ENCODE measurements around the gene MKNK2.

Gene MKNK2

DNA sequence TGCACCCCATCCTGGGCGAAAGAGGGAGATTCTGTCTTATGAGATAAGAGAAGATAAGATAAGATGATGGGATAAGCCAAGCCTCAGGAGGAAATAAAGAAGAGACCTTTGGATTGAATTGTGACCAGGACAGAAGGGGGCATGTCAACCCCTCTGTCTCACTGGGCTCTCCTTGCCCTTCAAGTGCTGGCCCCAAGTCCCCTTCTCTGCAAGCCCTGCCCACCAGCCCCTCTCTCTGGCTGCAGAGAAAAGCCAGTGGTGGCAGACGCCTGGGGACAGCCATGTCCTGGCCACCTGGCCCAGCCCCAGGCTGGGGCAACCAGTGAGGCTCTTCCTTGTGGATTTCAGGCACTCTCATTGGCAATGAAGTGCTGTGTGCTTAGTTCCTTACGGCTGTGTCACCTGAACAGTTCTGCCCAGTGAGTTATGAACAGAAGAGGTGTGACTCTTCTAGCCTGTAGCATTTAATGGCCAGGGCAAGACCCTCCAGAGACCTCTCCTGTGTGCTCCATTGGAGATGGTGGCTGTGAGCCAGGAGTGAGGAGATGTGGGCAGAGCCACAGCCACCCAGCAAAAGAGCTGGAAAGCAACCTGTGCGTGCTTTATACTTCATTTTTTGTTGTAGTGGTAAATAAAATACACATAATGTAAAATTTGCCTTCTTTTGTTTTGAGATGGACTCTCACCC lies 29.4 kb downstream of the MKNK2 start:
- no peak for DNase-seq

DNA sequence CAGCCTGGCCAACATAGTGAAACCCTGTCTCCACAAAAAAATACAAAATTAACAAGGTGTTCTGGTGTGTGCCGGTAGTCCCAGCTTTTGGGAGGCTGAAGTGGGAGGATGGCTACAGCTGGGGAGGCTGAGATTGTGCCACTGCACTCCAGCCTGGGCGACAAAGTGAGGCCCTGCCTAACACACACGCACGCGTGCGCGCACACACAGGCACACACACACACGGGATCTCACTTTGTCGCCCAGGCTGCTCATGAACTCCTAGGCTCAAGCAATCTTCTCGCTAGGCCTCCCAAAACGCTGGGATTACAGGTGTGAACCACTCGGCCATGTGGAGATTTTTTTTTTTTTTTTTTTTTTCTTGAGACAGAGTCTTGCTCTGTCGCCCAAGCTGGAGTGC lies 32.3 kb downstream of the MKNK2 start:
- no peak for DNase-seq

DNA sequence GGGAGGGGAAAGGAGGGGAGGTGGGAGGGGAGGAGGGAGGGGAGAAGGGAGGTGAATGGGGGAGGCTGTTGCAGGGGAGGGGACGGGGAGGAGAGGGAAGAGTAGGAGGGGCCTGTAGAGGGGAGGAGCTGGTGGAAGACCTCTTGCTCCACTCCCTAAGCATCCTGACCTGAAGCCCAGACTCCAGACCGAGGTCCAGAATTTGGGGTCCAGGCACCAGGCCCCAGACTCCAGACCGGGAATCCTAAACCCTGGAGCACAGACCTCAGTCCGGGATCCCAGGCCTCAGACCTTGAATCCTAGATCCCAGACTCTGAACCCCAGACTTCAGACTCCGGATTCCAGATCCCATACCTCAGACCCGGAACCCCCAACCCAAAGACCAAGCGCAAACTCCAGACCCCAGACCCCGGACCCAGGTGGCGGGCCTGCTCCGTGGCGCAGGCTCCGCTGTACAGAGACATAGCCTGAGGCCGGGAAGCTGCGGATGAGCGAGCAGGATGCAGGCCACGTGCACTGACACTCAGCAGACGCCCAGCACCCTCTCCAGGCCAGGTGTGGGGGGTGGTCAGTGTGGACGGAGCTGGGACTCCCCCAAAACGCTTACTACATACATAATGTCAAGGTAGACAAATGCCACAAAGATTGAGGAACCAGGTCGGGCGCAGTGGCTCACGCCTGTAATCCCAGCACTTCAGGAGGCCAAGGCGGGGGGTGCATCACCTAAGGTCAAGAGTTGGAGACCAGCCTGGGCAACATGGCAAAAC lies 34.8 kb downstream of the MKNK2 start:
- DNase-seq = no peak

DNA sequence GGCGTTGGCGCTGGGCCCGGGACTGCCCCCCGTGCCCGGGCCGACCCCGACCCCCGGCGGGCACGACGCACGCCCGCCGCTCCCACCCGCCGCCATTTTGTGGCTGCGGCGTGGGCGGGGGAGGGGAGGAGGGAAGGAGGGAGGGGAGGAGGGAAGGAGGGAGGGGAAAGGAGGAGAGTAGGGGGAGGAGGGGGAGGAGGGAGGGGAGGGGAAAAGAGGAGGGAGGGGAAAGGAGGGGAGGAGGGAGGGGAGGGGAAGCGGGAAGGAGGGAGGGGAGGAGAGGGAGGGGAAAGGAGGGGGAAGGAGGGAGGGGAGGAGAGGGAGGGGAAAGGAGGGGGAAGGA lies 35.5 kb downstream of the MKNK2 start, which contains the start of gene BTBD2:
Gene BTBD2, minus strand, starts transcription at position 107 of the 343 bp plus-strand sequence. Its CDS starts 11 bp downstream, at position 96.
- no peak for DNase-seq

DNA sequence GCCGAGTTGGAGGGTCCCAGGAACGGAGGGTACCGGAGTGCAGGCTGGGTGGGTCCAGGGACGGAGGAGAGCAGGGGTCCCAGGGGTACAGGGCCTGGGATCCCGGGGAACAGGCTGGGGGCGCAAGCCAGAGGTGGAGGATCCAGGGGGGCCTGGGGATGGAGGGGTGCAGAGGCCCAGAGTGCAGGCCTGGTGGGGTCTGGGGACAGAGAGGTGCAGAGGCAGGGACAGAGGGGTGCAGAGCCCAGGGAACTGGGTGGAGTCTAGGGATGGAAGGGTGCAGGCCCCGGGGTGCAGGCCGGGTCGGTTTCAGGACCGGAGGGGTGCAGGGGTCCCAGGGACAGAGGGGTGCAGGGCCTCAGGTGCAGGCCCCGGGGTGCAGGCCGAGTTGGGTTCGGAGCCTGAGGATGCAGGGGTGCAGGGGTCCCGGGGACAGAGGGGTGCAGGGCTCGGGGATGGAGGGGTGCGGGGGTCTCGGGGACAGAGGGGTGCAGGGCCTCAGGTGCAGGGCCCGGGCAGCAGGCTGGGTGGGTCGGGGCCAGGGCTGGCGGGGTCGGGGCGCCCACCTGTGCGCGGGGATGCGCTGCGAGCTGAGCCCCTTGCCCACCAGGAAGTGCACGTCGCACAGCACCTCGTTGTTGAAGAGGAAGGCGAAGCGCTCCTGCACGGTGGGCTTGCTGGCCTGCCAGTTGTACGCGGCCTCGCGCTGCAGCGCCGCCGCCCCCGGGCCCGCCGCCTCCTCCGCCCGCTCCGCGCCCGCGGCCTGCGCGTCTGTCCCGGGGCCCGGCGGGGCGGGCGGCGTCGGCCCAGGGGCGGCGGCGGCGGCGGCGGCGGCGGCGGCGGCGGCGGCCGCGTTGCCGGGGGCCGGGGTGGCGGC lies 36.1 kb downstream of the MKNK2 start:
- DNase-seq = no peak

DNA sequence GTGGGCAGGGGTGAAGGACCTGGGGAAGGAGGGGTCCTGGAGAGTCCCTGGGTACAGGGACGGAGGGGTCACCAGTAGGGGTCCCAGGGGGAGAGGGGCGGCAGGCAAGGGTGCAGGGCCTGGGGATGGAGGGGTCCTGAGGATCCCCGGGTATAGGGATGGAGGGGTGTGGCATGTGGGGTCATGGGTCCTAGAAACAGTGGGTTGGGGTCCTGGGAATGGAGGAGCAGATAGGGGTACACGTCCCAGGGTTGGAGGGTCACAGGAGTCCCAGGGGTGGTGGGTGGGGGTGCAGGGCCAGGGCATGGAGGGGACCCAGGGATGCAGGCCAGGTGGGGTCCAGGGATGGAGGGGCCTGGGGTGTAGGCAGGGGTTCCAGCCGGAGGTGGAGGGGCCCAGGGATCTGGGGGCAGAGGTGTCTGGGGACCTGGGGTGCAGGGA lies 36.9 kb downstream of the MKNK2 start:
- DNase-seq = no peak

DNA sequence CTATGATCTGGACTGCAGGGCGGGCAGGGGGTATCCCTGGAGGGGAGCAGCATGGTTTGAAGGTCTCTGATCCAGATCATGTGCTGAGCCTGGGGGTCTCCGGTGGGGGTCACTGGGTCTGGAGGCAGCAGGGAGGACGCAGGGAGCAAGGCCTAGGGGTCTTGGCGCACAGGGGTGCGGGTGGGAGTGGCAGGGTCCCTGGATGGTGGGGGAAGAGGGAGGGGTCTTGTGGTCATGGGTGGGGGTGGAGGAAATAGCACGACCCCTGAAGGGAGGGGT lies 37.4 kb downstream of the MKNK2 start:
- no peak for DNase-seq

DNA sequence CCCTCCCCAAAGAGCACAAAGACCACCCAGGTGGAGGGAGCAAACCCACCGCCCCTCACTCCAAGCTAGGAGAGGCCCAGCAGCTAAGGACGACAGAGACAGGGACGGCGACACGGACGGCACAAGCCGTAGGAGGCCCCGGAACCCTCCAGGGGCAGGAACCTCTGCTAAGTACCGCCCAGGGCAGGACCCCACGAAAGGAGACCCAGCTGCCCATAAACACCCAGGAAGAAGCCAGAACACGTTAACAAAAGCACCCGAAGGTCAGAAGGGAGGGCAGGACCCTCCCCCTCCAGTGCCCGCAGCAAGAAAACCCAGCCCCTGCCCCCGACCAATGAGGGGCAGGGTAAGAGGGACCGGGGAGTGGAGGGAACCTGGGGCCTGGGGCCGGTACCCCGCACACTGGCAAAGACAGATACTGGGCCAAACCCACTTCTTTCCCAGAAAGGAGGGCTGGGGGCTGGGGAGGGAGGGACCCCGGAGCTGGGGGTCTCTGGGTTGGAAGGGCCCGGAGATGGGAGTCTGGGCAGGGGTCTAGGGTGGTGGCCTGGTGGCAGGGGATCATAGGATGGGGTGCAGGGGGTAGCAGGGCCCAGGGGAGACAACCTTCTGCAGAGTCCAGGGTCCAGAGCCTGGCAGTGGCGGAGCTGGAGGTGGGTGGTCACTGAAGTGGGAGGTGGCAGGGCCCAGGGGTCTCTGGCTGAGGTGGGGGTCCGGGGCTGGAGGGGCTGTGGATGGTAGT lies 37.9 kb downstream of the MKNK2 start:
- no peak for DNase-seq

DNA sequence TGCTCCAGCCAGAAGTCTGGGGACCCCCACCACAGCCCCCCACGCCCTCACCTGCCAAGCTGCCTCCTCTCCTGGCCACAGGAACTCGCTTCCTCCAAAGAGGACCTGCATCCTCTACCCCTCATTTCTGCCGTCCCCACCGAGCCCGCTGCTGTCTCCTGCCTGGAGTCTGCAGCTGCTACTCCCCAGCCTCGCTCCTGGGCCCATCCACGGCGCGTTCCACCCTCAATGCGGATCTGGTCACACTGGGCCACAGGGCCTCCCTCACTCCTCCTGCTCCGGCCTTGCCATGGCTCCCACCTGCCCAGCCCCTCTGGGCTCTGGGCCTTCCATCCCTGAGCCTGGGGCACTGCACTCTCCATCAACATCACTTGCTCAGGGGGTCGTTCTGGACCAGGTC lies 39.9 kb downstream of the MKNK2 start:
- DNase-seq = no peak

DNA sequence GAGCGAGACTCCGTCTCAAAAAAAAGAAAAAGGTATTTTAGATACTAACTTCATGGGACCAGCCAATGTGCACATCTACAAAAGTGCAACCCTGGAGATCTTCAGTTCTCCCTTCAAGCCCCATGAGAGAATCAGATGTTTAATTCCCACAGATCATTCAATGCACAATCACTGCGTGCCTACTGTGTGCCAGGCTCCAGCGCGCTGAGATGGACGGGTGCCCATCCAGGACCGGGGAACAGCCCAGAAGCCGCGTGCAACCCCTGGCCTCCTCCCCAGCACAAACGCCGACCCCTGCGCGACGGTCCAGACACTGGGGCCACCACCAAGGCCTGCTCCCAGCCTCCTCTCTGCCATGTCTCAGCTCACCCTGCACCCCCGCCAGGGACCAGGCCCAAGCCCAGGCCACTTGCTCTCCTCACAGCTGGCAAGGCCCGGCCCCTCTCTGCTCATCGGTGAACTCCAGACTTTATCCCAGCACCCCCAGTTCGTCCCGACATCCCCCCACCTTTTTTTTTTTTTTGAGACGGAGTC lies 40.8 kb downstream of the MKNK2 start:
- no peak for DNase-seq

DNA sequence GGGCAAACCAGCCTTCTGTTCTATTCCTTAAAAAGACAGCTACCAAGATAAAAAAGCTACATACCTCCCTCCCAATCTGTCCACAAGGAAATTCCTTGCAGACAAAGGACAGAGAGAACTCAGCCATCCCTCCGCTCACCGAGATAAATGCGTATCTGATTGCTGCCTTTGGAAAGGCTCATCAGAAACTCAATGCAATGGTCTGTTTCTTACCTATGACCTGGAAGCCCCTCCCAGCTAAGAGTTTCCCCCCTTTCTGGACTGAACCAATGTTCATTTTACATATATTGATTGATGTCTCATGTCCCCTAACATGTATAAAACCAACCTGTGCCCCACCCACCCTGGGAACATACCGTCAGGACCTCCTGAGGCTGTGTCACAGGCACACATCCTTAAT lies 47.2 kb downstream of the MKNK2 start:
- DNase-seq = no peak

DNA sequence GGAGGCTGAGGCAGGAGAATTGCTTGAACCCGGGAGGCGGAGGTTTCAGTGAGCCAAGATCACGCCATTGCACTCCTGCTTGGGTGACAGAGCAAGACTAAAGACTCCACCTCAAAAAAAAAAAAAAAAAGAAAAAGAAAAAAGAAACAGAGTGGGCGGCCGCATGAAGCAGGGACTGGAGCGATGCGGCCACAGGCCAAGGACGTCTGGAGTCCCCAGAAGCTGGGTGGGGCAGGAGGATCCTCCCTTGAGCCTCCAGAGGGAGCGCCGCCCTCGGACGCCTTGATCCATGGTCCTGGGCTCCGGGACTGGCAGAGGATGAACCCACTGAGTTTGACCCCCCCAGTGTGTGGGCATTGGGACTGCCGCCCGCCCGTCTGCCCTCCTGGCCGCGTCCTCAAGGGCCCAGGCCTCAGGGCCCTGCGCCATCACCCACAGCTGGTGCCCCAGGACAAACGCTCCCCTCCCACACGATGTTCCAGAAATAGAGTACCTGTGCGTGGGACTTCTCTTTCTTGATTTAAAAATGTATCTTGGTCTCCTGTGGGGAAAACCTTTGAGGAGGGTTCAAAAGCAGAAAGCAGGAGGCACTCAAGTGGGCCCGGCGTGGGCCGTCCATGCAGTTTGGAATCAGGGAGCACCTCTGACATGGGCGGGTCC lies 51.1 kb downstream of the MKNK2 start:
- no peak for DNase-seq

DNA sequence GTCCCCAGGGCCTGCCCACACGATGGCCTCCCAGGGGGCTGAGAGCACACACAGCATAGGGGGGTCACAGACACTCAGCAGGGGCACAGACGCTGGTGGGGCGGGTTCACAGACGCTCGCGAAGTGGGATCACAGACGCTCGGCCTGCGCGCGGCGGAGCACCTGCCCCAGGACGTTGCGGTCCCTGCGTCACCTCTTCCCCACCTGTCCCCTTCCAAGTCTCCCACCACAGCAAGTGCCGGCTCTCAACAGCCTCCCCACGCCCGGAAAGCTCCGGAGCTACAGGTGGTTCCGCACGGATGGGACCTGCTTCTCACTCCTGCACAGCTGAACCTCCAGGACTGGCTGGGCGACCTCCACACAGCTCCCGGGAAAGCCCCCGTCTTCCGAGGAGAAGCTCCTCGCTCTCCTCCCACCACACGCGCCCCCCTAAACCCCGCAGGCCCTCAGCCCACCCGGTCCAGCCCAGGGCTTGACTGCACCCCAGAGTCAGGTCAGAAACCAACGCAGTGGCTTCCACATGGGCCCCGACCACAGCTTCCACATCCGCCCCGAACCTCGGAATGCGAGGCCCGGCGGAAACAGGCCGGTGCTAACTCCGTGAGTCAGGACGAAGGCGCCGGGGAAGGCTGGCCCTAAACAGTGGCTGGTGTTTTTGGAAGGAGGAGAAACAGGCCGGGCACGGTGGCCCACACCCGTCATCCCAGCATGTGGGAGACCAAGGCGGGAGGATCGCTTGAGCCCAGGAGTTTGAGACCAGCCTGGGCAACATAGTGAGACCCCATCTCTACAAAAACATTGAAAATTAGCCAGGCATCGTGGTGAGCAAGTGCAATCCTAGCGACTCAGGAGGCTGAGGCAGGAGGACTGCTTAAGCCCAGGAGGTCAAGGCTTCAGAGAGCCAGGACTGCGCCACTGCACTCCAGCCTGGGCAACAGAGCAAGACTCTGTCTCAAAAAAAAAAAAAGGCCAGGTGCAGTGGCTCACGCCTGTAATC lies 52.0 kb downstream of the MKNK2 start:
- DNase-seq = no peak

DNA sequence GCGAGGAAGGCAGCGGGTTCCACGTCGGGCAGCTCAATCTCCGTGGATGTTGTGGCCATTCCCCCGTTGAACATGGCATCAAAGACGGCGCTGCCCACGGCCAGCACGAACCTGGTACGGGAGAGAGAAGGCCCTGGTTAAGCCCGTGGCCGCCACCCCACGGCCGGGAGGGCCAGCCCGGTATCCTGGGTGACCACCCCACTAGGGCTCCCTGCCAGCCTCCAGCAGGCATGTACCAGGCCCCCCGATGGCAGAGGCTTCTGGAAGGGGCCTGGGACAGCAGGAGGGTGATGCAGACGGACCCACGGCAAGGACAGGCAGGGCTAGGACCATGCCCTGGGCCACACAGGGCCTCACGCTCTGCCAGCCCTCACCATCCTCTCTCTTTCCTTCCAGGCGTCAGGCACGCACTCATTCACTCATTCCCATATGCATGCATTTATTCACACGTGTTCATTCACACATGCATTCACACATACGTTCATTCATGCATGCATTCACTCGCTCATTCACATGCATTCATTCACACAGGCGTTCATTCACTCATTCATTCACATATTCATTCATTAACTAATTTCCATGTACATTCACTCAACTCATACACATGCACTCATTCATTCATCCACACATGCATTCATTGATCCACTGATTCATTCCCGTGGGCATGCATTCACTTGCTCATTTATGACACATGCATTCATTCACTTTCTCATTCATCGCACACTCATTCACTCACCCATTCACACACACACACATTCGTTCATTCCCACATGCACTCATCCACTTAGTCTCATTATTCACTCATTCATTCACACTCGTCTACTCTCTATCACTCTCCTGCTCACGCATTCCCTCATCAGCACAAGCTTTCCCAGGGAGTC lies 53.5 kb downstream of the MKNK2 start:
- no peak for DNase-seq

DNA sequence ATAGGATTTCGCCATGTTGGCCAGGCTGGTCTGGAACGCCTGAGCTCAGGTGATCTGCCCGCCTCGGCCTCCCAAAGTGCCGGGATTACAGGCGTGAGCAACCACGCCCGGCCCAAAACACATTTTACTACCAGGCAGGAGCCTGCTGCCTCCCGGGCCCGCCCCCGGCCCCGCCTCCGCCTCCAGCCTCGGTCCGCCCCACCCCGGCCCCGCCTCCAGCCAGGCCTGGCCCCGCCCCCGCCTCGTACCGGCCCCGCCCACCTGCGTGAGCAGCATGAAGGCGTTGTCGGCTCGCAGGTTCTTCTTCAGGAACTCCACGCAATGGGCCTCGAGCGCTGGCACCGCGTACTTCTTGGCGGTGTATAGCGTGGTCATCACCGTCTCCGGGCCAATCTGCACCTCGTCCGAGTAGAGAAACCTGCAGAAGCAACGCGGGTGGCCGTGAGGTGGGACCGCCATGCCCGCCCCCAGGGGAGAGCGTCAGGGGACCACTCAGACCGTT lies 58.2 kb downstream of the MKNK2 start:
- no peak for DNase-seq

DNA sequence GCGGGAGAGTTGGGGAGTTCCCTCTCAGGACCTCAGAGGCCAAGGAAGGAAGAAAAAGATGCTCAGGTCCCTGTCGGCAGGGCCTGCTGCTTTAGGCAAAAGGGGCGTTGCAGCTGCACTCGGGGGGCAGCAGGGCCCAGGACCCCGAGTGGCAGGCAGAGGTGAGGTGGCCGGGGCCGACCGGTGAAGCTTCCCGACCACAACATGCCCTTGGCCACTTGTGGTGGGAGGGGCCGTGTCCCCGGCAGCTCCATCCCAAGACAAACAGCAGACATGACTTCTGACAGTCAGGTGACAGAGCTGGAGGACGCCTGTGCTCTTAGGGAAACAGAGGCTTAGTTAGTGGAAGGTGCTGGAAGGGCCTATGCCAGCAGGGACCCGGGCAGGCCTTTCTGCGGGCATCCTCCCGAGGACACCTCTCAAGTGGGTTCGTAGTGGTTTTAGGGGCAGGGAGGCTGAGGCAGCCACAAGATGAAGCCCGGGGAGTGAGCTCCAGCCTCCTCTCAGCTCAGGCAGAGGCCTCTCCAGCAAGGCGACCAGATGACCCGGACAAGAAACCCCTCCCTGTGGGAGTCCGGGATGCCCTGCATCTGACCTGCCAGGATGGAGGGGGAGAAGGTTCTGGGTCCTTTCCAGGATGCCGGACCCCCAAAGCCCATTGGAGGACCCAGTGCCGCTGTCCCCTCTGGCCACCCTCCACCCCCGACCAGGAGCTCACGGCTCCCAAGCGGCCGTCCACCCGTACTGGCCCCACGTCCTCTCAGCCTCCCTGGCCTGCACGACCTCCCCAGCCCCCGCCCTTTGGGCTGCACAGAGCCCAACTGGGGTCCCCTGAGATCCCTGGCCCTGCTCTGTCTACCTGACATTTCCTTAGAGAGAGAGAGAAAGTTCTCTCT lies 59.8 kb downstream of the MKNK2 start:
- DNase-seq = no peak

DNA sequence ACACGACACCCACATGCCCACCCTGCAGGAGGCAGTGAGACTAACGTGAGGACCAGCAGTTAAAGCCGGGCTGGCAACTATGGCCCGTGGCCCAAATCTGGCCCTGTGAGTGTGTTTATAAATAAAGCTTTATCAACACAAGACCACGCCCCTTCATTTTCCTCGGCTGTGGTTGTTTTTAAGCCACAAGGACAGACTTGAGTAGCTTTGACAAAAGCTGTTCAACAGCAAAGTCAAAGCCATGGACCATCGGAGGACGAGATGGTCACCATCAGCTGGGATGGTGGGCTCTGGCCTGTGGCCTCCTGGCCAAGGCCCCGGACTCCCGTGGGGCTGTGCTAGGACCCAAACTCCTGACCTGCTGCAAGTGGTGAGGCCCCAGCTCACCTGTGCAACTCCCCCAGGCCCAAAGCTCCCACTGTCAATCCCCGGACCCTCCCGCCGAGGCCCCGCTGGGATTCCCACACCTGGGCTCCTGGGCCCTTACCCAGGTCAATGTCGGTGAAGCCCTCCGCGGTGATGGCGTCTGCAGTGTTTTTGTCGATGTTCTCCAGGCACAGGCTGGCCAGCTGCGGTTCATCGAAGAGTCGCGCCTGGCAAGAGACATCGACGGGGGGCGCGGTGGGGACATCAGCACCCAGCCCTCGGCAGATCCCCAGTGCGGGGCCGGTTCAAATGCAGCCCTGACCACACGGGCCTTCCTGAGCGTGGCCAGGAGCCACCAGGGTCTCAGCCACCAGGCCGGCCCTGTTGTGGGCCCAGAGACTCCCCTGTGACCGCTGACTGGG lies 60.6 kb downstream of the MKNK2 start:
- DNase-seq = no peak
